Naive thymus-derived CD4-positive, alpha-beta T cell (primary cell): ENCODE results near the gene PEX5L. TPM values are rescaled to one million over a fixed set of nuclear protein-coding genes. Genes with fewer than 3 reads are reported as not detected.
A peak's percentile ranks its signal among the peaks of the same experiment; 100 is the strongest.

Experiments
- ATAC-seq: fragments of 150-1000 bp; cut with Tn5 transposase; 2 replicates; pipeline ENCODE4 v1.10.0; 2021; ENCODE audit warnings: mild to moderate bottlenecking, moderate library complexity
- CTCF ChIA-PET: fragments of 350-600 bp; sonication (Branson Sonifier 250); formaldehyde crosslinking; loops from one replicate; lab custom pipeline; 2021; ENCODE audit warnings: antibody characterized with exemption; lab: Charles Lee
- POLR2A ChIA-PET: fragments of 350-600 bp; sonication (Branson Sonifier 250); formaldehyde crosslinking; loops from one replicate; lab custom pipeline; 2021; ENCODE audit warnings: antibody characterized with exemption, inconsistent platforms; lab: Charles Lee
- DNase-seq, 9 donors: peaks; one replicate each; pipeline versions ENCODE4 v3.0.0 to v3.0.0-alpha.2; 2020 to 2022; ENCODE audit warnings: mixed read lengths in 1 of 9
- H3K27ac ChIP-seq: one replicate; pipeline ENCODE4 v1.7.0; 2013; ENCODE audit warnings: mild to moderate bottlenecking, low read depth, low read length, moderate library complexity
- H3K27me3 ChIP-seq, 2 donors: one replicate each; pipeline ENCODE4 v1.7.0; 2013; ENCODE audit warnings: low read length in 2 of 2, mild to moderate bottlenecking in 2 of 2, moderate library complexity in 2 of 2; ENCODE audit not compliant: control insufficient read depth in 2 of 2, insufficient read depth in 2 of 2
- H3K36me3 ChIP-seq, 3 experiments: 1 replicate in 2 of 3; 2 replicates in 1 of 3; pipeline ENCODE4 v1.7.0; 2013; ENCODE audit warnings: low read length in 3 of 3, mild to moderate bottlenecking in 3 of 3, moderate library complexity in 1 of 3; ENCODE audit not compliant: insufficient read depth in 3 of 3, control insufficient read depth in 2 of 3
- H3K4me1 ChIP-seq, 2 donors: one replicate each; pipeline ENCODE4 v1.7.0; 2013; ENCODE audit warnings: low read length in 2 of 2, mild to moderate bottlenecking in 2 of 2, moderate library complexity in 1 of 2; ENCODE audit not compliant: control insufficient read depth in 2 of 2, insufficient read depth in 2 of 2
- H3K4me3 ChIP-seq: 2 replicates; pipeline ENCODE4 v1.7.0; 2013; ENCODE audit warnings: mild to moderate bottlenecking, low read length
- H3K9me3 ChIP-seq, 3 experiments: 1 replicate in 2 of 3; 2 replicates in 1 of 3; pipeline ENCODE4 v1.7.0; 2013; ENCODE audit warnings: low read length in 3 of 3; ENCODE audit not compliant: control insufficient read depth in 2 of 3
- H3K27ac Mint-ChIP-seq, 9 donors: one replicate each; pipeline ENCODE4 v1.8.0; 2020 to 2022; ENCODE audit warnings: mixed read lengths in 9 of 9, mild to moderate bottlenecking in 8 of 9, moderate library complexity in 5 of 9, inconsistent platforms in 2 of 9
- H3K27me3 Mint-ChIP-seq, 5 donors: one replicate each; pipeline ENCODE4 v1.8.0; 2021 to 2022; ENCODE audit warnings: mixed read lengths in 5 of 5, mild to moderate bottlenecking in 1 of 5
- H3K36me3 Mint-ChIP-seq, 5 donors: one replicate each; pipeline ENCODE4 v1.8.0; 2020 to 2022; ENCODE audit warnings: mixed read lengths in 5 of 5, mild to moderate bottlenecking in 3 of 5, inconsistent platforms in 1 of 5
- H3K4me1 Mint-ChIP-seq, 7 donors: one replicate each; pipeline ENCODE4 v1.8.0; 2020 to 2022; ENCODE audit warnings: mixed read lengths in 7 of 7, mild to moderate bottlenecking in 3 of 7, inconsistent platforms in 1 of 7
- H3K4me3 Mint-ChIP-seq, 10 donors: one replicate each; pipeline ENCODE4 v1.8.0; 2020 to 2022; ENCODE audit warnings: mild to moderate bottlenecking in 10 of 10, mixed read lengths in 10 of 10, moderate library complexity in 6 of 10, inconsistent platforms in 2 of 10
- H3K9me3 Mint-ChIP-seq, 11 donors: one replicate each; pipeline ENCODE4 v1.8.0; 2020 to 2022; ENCODE audit warnings: mixed read lengths in 11 of 11, mild to moderate bottlenecking in 4 of 11, inconsistent platforms in 1 of 11, moderate library complexity in 1 of 11
- intact Hi-C, 2 donors: fragments of 100-400 bp; cut with micrococcal nuclease; formaldehyde crosslinking; loops; one replicate each; pipeline ENCODE4 v1.15.1; 2023
- polyA plus RNA-seq, 2 donors: library from polyadenylated mRNA; unstranded; fragments of 300-500 nt; fragmentation: Illumina TruSeq; gene quantifications; one replicate each; pipeline ENCODE4 v1.2.3, GENCODE V29; 2021
- total RNA-seq, 6 experiments: library from RNA in 5 of 6; stranded (reverse) in 5 of 6; gene quantifications; 1 replicate in 5 of 6; 2 replicates in 1 of 6; pipeline ENCODE4 v1.2.3 and lab custom pipeline; 2021 to 2026

PEX5L gene
- total and polyA plus RNA-seq, 7 experiments from 2014 or later = 0.08 to 0.46 TPM; not detected in 5

DNA sequence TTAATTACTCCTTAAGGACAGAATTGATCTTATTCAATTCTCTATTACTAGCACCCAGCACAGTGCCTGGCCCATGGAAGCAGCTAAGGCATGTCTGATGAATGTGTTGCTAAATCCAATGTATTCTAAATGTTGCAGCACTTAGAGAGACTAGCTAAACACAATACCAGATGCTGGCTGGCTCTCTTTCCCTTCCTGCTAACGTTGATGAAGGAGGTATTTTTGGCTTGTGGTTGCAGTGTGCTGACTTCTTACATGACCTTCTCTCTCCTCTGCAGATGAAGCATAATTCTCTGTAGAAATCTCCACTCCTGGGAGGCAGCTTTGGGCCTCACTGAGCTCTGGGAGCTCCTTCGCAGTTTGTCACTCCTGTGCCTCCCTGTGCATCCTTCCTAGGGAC, 183.6 kb downstream of the PEX5L start:
- no peak overlapping the region for H3K27ac Mint-ChIP-seq
- no peak overlapping the region for H3K4me3 Mint-ChIP-seq
- CTCF ChIA-PET = no interaction called here
- Histone ChIP-seq H3K9me3 (no peaks in the 10 kb centered on the region), H3K4me1 (no peaks in the 10 kb centered on the region), H3K27me3 (no peaks in the 10 kb centered on the region), H3K4me3 (no peak overlapping the region), H3K36me3 (no peaks in the 10 kb centered on the region), H3K27ac (no peak overlapping the region)
- no peaks in the 10 kb centered on the region for H3K36me3 Mint-ChIP-seq
- POLR2A ChIA-PET = no interaction called here
- no peaks in the 10 kb centered on the region for H3K4me1 Mint-ChIP-seq
- H3K27me3 Mint-ChIP-seq = peaks cover 0 to 8% (median 3%) of the 10 kb centered on the region in 5 donors
- DNase-seq (no peak), ATAC-seq (no peak)
- intact Hi-C loops = no loop called here
- H3K9me3 Mint-ChIP-seq = no peaks in the 10 kb centered on the region

DNA sequence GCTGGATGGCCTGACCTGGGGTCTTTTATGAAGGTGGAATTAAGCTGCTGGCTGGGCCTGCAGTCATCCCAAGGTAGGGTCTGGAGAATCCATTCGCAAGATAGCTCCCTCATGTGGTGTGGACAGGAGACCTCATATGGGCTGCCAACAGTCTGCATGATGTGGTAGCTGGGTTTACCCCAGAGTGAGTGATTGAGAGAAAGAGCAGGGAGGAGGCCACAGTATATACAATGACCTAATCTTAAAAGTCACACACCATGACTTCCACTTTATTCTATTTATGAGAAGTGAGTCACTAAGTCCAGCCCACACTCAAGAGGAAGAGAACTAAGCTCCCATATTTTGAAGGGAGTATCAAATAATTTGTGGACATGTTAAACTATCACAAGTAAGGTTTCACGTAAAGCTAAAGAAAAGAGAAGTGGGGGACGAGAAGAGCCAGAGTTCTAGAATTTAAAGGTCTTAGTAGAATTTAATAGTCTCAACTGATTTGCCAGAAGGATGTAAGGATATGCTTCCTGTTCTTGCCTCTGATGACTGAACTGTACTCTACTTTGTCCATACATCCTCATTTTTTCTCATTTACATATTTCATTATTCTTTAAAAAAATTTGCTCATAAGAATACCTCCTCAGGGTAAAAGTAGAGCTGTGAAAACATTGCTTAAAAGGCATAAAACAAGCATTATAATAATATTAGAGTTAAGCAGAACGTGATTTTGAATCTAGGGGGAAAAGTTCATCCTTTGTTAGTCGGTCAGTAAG, 184.4 kb downstream of the PEX5L start:
- DNase-seq = no peak
- POLR2A ChIA-PET = no interaction called here
- peaks cover 0 to 7% (median 3%) of the 10 kb centered on the region in 5 donors for H3K27me3 Mint-ChIP-seq
- H3K9me3 Mint-ChIP-seq = no peaks in the 10 kb centered on the region
- H3K27ac Mint-ChIP-seq = no peak overlapping the region
- ATAC-seq = peak; percentile 61
- Histone ChIP-seq H3K27ac (no peak overlapping the region), H3K27me3 (no peaks in the 10 kb centered on the region), H3K9me3 (no peaks in the 10 kb centered on the region), H3K4me3 (no peak overlapping the region), H3K4me1 (no peaks in the 10 kb centered on the region), H3K36me3 (no peaks in the 10 kb centered on the region)
- H3K4me1 Mint-ChIP-seq = no peaks in the 10 kb centered on the region
- no peaks in the 10 kb centered on the region for H3K36me3 Mint-ChIP-seq
- CTCF ChIA-PET = no interaction called here
- intact Hi-C loops = no loop called here
- no peak overlapping the region for H3K4me3 Mint-ChIP-seq

- Mint-ChIP-seq H3K27ac (no peak overlapping the region), H3K4me1 (no peaks in the 10 kb centered on the region), H3K4me3 (no peak overlapping the region), H3K9me3 (no peaks in the 10 kb centered on the region), H3K36me3 (no peaks in the 10 kb centered on the region), H3K27me3 (peaks cover 0 to 7% (median 0%) of the 10 kb centered on the region in 5 donors)
- CTCF ChIA-PET = no interaction called here
- DNase-seq (no peak), ATAC-seq (no peak)
- no peaks in the 10 kb centered on the region for H3K27me3 ChIP-seq
- H3K4me3 ChIP-seq = no peak overlapping the region
- H3K9me3 ChIP-seq = no peaks in the 10 kb centered on the region
- POLR2A ChIA-PET = no interaction called here
- H3K27ac ChIP-seq = no peak overlapping the region
- intact Hi-C loops = no loop called here
- H3K4me1 ChIP-seq = no peaks in the 10 kb centered on the region
- no peaks in the 10 kb centered on the region for H3K36me3 ChIP-seq
Measured at GRCh38 chr3:179848711-179849110, 188.0 kb downstream of the PEX5L start.

DNA sequence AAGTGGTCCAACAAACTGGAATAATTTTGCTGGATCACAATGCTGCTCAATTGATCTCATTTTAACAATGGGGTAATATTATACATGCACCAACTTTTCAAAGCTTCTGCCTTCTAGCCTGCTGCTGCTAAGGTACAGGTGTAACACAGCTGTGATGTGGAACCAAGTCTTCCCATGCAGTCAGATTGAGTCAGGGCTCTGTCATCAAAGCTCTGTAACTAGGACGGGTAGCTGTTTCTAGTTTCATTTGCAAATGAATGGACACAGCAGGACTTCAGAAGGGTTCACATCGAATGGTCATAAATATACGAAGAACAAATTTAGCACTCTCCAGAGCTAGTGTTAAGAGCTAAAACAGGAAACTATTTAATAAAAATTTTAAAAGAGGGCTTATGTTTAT, 194.7 kb downstream of the PEX5L start:
- no peaks in the 10 kb centered on the region for H3K4me1 Mint-ChIP-seq
- H3K4me3 Mint-ChIP-seq = no peak overlapping the region
- H3K27me3 Mint-ChIP-seq = peaks cover 4 to 12% (median 4%) of the 10 kb centered on the region in 5 donors
- no peaks in the 10 kb centered on the region for H3K9me3 Mint-ChIP-seq
- Histone ChIP-seq H3K27me3 (no peaks in the 10 kb centered on the region), H3K27ac (no peak overlapping the region), H3K36me3 (no peaks in the 10 kb centered on the region), H3K4me3 (no peak overlapping the region), H3K9me3 (no peaks in the 10 kb centered on the region), H3K4me1 (no peaks in the 10 kb centered on the region)
- intact Hi-C loops = no loop called here
- ChIA-PET CTCF (no interaction called here), POLR2A (no interaction called here)
- no peak for DNase-seq
- ATAC-seq = no peak
- H3K27ac Mint-ChIP-seq = no peak overlapping the region
- no peaks in the 10 kb centered on the region for H3K36me3 Mint-ChIP-seq

- Mint-ChIP-seq H3K4me3 (no peak overlapping the region), H3K27ac (no peak overlapping the region), H3K27me3 (peaks cover 4 to 12% (median 4%) of the 10 kb centered on the region in 5 donors), H3K4me1 (no peaks in the 10 kb centered on the region), H3K9me3 (no peaks in the 10 kb centered on the region), H3K36me3 (no peaks in the 10 kb centered on the region)
- H3K4me3 ChIP-seq = no peak overlapping the region
- ChIA-PET POLR2A (no interaction called here), CTCF (no interaction called here)
- no peak overlapping the region for H3K27ac ChIP-seq
- no peaks in the 10 kb centered on the region for H3K27me3 ChIP-seq
- H3K36me3 ChIP-seq = no peaks in the 10 kb centered on the region
- ATAC-seq (no peak), DNase-seq (no peak)
- H3K9me3 ChIP-seq = no peaks in the 10 kb centered on the region
- no peaks in the 10 kb centered on the region for H3K4me1 ChIP-seq
- intact Hi-C loops = no loop called here
Measured at GRCh38 chr3:179840985-179841384, 195.8 kb downstream of the PEX5L start.

- no peak overlapping the region for H3K4me3 ChIP-seq
- ATAC-seq (no peak), DNase-seq (no peak)
- no peaks in the 10 kb centered on the region for H3K36me3 ChIP-seq
- Mint-ChIP-seq H3K9me3 (no peaks in the 10 kb centered on the region), H3K4me1 (no peaks in the 10 kb centered on the region), H3K27ac (no peak overlapping the region), H3K27me3 (peaks cover 3 to 18% (median 4%) of the 10 kb centered on the region in 5 donors), H3K4me3 (no peak overlapping the region), H3K36me3 (no peaks in the 10 kb centered on the region)
- ChIA-PET CTCF (no interaction called here), POLR2A (no interaction called here)
- no peaks in the 10 kb centered on the region for H3K4me1 ChIP-seq
- H3K27me3 ChIP-seq = no peaks in the 10 kb centered on the region
- no peak overlapping the region for H3K27ac ChIP-seq
- no peaks in the 10 kb centered on the region for H3K9me3 ChIP-seq
- intact Hi-C loops = no loop called here
Measured at GRCh38 chr3:179837374-179837773, 199.4 kb downstream of the PEX5L start.

GRCh38 chr3:179833294-179833693, 203.4 kb downstream of the PEX5L start:
- DNase-seq (no peak), ATAC-seq (no peak)
- CTCF ChIA-PET = no interaction called here
- no peaks in the 10 kb centered on the region for H3K9me3 ChIP-seq
- no peaks in the 10 kb centered on the region for H3K27me3 ChIP-seq
- POLR2A ChIA-PET = no interaction called here
- H3K4me3 ChIP-seq = no peak overlapping the region
- Mint-ChIP-seq H3K4me1 (no peaks in the 10 kb centered on the region), H3K4me3 (no peak overlapping the region), H3K36me3 (no peaks in the 10 kb centered on the region), H3K27ac (no peak overlapping the region), H3K9me3 (no peaks in the 10 kb centered on the region), H3K27me3 (peaks cover 0 to 14% (median 0%) of the 10 kb centered on the region in 5 donors)
- no peaks in the 10 kb centered on the region for H3K36me3 ChIP-seq
- H3K4me1 ChIP-seq = no peaks in the 10 kb centered on the region
- intact Hi-C loops = no loop called here
- no peak overlapping the region for H3K27ac ChIP-seq
